GM21381 (cell line): ENCODE results near the gene SNAP29.
"Not testable (repeated sequence)": the region's sequence is repeated elsewhere in the genome, so short reads cannot be mapped to it uniquely, and the experiment has no call there.

Source experiments
- ATAC-seq: cut with Tn5 transposase; IDR thresholded peaks from one replicate; pipeline ENCODE4 v1.9.1; 2021; ENCODE audit warnings: mild to moderate bottlenecking, moderate library complexity; ENCODE audit not compliant: unreplicated experiment

Gene SNAP29

DNA sequence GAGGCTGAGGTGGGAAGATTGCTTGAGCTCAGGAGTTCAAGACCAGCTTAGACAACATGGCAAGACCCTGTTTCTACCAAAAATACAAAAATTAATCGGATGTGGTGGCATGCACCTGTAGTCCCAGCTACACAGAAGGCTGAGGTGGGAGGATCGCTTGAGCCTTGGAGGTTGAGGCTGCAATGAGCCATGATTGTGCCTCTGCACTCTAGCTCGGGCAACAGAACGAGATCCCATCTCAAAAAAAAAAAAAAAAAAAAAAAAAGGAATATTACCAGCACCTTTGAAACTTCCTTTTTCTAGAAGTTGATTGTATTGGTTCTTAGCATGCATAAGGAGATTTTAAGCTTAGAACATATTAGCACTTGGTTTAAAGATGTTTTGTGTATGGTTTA lies 69.8 kb downstream of the SNAP29 start:
- ATAC-seq, result no peak

DNA sequence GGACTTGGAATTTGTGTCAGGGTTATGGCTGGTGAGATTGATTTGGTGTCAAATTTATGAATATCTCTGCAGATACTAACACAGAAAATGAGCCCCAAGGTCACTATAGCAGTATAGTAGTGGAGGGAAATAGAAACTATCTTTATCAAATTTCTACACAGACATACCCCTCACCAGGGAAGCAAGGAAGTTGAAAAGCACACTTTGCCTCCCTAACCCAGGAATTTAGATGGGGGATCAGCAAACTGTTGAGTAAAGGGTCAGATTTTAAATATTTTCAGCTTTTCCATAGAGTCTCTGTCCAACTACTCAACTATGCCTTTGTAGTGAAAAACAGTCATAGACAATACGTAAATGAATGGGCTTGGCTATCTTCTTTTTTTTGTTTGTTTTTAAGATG lies 71.2 kb downstream of the SNAP29 start:
- no peak for ATAC-seq

DNA sequence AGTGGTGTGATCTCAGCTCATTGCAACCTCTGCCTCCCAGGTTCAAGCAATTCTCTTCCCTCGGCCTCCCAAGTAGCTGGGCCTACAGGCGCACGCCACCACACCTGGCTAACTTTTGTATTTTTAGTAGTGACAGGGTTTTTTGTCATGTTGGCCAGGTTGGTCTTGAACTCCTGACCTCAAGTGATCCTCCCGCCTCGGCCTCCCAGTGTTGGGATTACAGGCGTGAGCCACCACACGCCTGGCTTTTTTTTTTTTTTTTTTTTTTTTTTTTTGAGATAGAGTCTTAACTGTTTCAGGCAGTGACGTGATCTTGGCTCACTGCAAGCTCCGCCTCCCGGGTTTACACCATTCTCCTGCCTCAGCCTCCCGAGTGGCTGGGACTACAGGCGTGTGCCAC lies 71.6 kb downstream of the SNAP29 start:
- not testable (repeated sequence) for ATAC-seq

DNA sequence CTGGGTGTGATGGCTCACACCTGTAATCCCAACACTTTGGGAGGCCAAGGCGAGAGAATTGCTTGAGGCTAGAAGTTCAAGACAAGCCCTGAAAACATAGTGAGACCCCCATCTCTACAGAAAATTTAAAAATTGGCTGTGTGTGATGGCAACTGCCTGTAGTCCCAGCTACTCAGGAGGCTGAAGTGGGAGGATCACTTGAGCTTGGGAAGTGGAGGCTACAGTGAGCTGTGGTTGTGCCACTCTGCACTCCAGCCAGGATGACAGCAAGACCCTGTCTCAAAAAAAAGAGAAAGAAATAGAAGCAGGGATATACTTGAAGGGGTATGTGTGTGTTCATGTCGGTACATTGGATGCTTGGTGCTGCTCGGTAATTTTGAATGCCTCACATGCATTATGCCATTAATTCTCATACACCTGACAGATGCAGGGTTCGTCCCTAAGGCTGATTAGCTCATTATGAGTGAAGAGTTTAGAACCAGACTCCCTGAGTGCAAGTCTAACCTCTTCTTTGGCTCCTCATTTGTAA lies 72.4 kb downstream of the SNAP29 start:
- no peak for ATAC-seq

DNA sequence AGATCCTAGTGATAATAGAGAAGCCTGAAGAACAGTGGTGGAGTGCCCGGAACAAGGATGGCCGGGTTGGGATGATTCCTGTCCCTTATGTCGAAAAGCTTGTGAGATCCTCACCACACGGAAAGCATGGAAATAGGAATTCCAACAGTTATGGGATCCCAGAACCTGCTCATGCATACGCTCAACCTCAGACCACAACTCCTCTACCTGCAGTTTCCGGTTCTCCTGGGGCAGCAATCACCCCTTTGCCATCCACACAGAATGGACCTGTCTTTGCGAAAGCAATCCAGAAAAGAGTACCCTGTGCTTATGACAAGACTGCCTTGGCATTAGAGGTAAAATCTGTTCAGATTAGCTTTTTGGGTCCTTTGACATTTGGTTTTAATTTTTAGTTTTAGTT lies 75.1 kb downstream of the SNAP29 start:
- no peak for ATAC-seq

GRCh38 chr22:20935049-20935448 lies 76.2 kb downstream of the SNAP29 start:
- ATAC-seq, result not testable (repeated sequence)

DNA sequence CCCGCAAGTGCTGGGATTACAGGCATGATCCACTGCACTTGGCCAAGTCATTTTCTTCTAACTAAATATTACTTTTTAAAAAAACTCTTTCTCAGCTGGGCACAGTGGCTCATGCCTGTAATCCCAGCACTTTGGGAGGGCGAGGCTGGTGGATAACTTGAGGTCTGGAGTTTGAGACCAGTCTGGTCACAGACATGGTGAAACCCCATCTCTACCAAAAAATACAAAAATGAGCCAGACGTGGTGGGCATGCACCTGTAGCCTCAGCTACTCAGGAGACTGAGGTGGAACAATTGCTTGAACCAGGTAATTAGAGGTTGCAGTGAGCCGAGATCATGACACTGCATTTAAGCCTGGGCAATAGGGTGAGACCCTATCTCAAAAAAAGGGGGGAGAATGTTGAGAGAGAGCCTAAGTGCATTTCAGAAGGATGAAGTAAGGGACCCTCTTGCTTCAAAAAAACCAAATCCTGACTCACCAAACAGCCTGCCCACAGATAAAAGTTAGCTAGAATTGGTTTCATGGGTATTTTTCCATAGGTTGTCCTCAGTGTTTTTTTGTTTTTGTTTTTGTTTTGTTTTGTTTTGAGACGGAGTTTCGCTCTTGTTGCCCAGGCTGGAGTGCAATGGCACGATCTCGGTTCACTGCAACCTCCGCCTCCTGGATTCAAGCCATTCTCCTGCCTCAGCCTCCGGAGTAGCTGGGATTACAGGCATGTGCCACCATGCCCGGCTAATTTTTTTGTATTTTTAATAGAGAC lies 77.2 kb downstream of the SNAP29 start:
- ATAC-seq, result not testable (repeated sequence)

DNA sequence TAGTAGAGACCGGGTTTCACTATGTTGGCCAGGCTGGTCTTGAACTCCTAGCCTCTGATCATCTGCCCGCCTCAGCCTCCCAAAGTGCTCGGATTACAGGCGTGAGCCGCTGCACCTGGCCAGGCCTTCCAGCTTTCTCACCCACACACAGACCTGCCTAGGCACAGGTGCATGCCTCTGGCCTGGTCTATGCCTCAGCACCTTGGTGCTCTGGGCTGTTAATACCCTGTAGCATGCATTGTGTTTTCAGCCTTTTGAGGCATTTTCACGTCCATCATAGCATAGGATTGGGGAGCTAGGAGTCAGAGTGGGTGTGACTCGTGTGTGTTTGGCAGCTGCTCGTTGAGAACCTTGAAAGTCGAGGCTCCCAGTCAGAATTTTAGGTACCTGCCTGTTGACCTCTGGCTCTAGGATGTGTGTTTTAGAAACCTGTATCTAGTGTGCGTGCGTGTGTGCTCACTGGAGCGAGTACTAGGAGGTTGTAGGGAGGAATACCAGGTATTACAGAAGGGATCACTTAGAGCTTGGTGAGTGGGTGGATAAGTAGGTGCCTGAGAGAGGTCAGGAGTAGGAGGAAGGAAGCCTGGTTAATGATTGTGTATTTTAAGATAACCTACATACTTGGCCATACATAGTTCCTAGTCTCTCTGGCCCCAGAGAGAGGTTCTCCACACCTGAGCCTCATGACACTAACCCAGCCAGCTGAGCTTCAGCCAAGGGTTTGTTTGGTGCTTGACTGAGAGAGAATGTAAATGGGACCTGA lies 78.4 kb downstream of the SNAP29 start:
- no peak for ATAC-seq

- no peak for ATAC-seq
Measured at GRCh38 chr22:20937794-20938671, 79.2 kb downstream of the SNAP29 start.

- not testable (repeated sequence) for ATAC-seq
Measured at GRCh38 chr22:20939457-20940185, 80.8 kb downstream of the SNAP29 start.

DNA sequence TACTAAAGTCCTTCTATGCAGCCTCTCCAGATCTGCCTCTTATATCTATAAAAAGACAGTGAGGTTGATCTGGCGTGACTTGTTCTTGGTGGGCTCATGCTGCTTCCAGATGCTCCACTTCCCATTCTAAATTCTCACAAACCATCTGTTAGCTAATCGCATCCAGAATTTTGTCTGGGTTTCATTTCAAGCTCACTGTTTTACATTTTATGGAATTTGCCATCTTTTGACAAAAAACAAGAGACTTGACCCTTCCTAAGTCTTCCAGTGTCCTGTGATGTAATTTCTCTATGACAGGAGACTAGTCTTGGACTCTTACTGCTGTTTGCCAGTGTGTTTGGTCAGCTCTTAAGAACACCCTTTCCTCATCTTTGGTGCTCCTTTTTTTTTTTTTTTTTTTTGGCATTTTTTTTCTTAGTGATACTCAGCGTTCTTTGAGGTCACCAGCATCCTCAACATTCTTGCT lies 81.4 kb downstream of the SNAP29 start:
- no peak for ATAC-seq
